Suppressor macrophage treated with lipopolysaccharide for 4 hours (primary cell): ENCODE measurements around the gene CACNA2D2.

Experiments
- DNase-seq: peaks from one replicate; pipeline ENCODE4 v3.0.0-alpha.2; 2020

The CACNA2D2 gene

GRCh38 chr3:50503504-50504342, at the start of gene CACNA2D2:
Gene CACNA2D2, minus strand, starts transcription at chr3:50503634. Its CDS starts 211 bp downstream, at chr3:50503423.
- DNase-seq = no peak

GRCh38 chr3:50552598-50552997, 49.2 kb upstream of the CACNA2D2 start:
- DNase-seq = no peak

- no peak for DNase-seq
Measured at GRCh38 chr3:50551681-50552435, 48.4 kb upstream of the CACNA2D2 start.

- no peak for DNase-seq
Measured at GRCh38 chr3:50551054-50551659, 47.7 kb upstream of the CACNA2D2 start.

GRCh38 chr3:50550079-50550736, 46.8 kb upstream of the CACNA2D2 start:
- peak; percentile 64 for DNase-seq

- no peak for DNase-seq
Measured at GRCh38 chr3:50549226-50549625, 45.8 kb upstream of the CACNA2D2 start.

GRCh38 chr3:50545781-50546180, 42.3 kb upstream of the CACNA2D2 start:
- no peak for DNase-seq

GRCh38 chr3:50542177-50543034, 39.0 kb upstream of the CACNA2D2 start:
- DNase-seq = peak; percentile 74

GRCh38 chr3:50539356-50540286, 36.2 kb upstream of the CACNA2D2 start:
- DNase-seq = no peak

GRCh38 chr3:50537421-50538129, 34.1 kb upstream of the CACNA2D2 start:
- DNase-seq = no peak

- no peak for DNase-seq
Measured at GRCh38 chr3:50536471-50537180, 33.2 kb upstream of the CACNA2D2 start.

- DNase-seq = no peak
Measured at GRCh38 chr3:50534681-50535330, 31.4 kb upstream of the CACNA2D2 start.

- DNase-seq = no peak
Measured at GRCh38 chr3:50533807-50534461, 30.5 kb upstream of the CACNA2D2 start.

- DNase-seq = no peak
Measured at GRCh38 chr3:50533316-50533715, 29.9 kb upstream of the CACNA2D2 start.

- no peak for DNase-seq
Measured at GRCh38 chr3:50532062-50532705, 28.8 kb upstream of the CACNA2D2 start.

GRCh38 chr3:50531201-50531600, 27.8 kb upstream of the CACNA2D2 start:
- DNase-seq = no peak

- DNase-seq = no peak
Measured at GRCh38 chr3:50530001-50530970, 26.9 kb upstream of the CACNA2D2 start.
